Lower leg skin (tissue), 4 donors: Measurements from ENCODE around the gene ST3GAL3. TPM values are rescaled to one million over a fixed set of nuclear protein-coding genes. Genes with fewer than 3 reads are reported as not detected.

Experiments used
- DNase-seq, 2 donors: peaks; one replicate each; pipeline ENCODE4 v3.0.0-alpha.2; 2019; ENCODE audit warnings: low spot score in 2 of 2
- H3K4me3 ChIP-seq: fragments of 200-600 bp; sonication (generic); 2 replicates; pipeline ENCODE4 v1.5.1; 2017; ENCODE audit warnings: mild to moderate bottlenecking, low read depth; ENCODE audit not compliant: poor library complexity, severe bottlenecking
- CTCF ChIP-seq, 3 donors: fragments of 450-650 bp; IDR thresholded peaks; one replicate each; pipeline ENCODE4 v1.5.1; 2016; ENCODE audit warnings: antibody characterized with exemption in 3 of 3, mild to moderate bottlenecking in 3 of 3, moderate library complexity in 2 of 3
- POLR2A ChIP-seq, 2 donors: fragments of 450-650 bp; IDR thresholded peaks; one replicate each; pipeline ENCODE4 v1.6.1; 2016 to 2017; ENCODE audit warnings: antibody characterized with exemption in 2 of 2, mild to moderate bottlenecking in 1 of 2, moderate library complexity in 1 of 2
- WGBS, 2 donors: methylation state at CpG; one replicate each; pipeline ENCODE4 v1.1.5; 2018; 5-methylcytosine and 5-hydroxymethylcytosine counted together
- intact Hi-C: fragments of 100-400 bp; cut with DNase I; formaldehyde crosslinking; loops from one replicate; pipeline ENCODE4 v1.15.0; 2023; ENCODE audit warnings: low total_unique reads
- total RNA-seq, 4 donors: library from RNA; depleted of rRNA; stranded (reverse); fragments of >200 nt; gene quantifications; one replicate each; pipeline ENCODE4 v1.1.0, GENCODE V29; 2016

The ST3GAL3 gene
- total RNA-seq, 4 donors from 2014 or later, result 6.9 to 10.5 (median 8.0) TPM

GRCh38 chr1:43668956-43669355, 38.4 kb upstream of the ST3GAL3 start:
- no peak for DNase-seq
- no peak for TF ChIP-seq CTCF (IDR thresholded peaks at IDR 0.05)
- TF ChIP-seq POLR2A (IDR thresholded peaks at IDR 0.05), result no peak
- WGBS, 2 donors, result 85 to 87% methylated on average over 7 of the region's 7 CpGs
- no peak overlapping the region for H3K4me3 ChIP-seq
- intact Hi-C loops, result no loop called here

DNA sequence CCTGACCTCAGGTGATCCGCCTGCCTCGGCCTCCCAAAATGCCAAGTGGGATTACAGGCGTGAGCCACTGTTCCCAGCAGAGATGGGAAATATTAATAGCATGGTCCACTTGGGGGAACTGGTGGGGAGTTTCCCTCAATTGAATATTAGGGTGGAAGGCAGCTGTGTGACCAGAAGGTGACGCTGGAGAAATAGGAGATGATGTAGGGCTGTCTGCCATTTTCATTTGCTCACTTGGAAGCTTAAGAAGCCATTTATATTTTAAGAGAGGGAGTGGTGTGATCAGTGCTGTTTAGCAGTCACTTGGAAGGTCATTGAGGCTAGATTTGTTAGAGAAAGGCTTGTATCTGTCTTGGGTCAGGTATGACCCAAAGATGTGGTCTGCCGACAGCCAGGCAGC, 37.5 kb upstream of the ST3GAL3 start:
- WGBS, 2 donors, result 92 to 98% methylated on average over 5 of the region's 5 CpGs
- intact Hi-C loops, result no loop called here
- TF ChIP-seq POLR2A (IDR thresholded peaks at IDR 0.05), result no peak
- TF ChIP-seq CTCF (IDR thresholded peaks at IDR 0.05), result no peak
- no peak overlapping the region for H3K4me3 ChIP-seq
- no peak for DNase-seq

DNA sequence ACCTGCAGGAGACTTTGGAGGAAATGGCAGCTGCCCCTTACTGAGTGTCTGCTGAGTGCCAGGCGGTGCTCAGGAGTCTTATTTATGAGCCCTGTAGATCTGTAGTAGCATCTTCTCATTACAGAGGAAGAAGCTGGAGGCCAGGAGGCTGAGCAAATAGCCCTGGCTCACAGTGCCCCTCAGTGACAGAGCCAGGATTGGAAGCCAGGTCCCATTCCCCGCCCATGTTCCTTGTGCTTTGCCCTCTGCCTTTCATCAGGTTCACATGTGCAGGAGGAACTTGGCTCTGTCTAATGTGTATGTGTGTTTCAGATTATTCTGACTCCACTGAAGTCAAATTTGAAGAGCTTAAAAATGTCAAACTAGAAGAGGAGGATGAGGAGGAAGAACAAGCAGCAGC, 36.1 kb upstream of the ST3GAL3 start:
- 75 to 80% methylated on average over 2 of the region's 2 CpGs for WGBS, 2 donors
- intact Hi-C loops, result no loop called here
- no peak overlapping the region for H3K4me3 ChIP-seq
- TF ChIP-seq POLR2A (IDR thresholded peaks at IDR 0.05), result no peak
- no peak for TF ChIP-seq CTCF (IDR thresholded peaks at IDR 0.05)
- no peak for DNase-seq

GRCh38 chr1:43671626-43672330, 35.6 kb upstream of the ST3GAL3 start:
- no peak overlapping the region for H3K4me3 ChIP-seq
- TF ChIP-seq POLR2A (IDR thresholded peaks at IDR 0.05), result no peak
- TF ChIP-seq CTCF (IDR thresholded peaks at IDR 0.05), result no peak
- intact Hi-C loops, result no loop called here
- DNase-seq, result no peak
- WGBS, 2 donors, result 79 to 81% methylated on average over 10 of the region's 10 CpGs

GRCh38 chr1:43673261-43673660, 34.1 kb upstream of the ST3GAL3 start:
- 90 to 93% methylated on average over 7 of the region's 7 CpGs for WGBS, 2 donors
- no peak overlapping the region for H3K4me3 ChIP-seq
- DNase-seq, result no peak
- intact Hi-C loops, result no loop called here
- TF ChIP-seq CTCF (IDR thresholded peaks at IDR 0.05) (no peak), POLR2A (IDR thresholded peaks at IDR 0.05) (no peak)

DNA sequence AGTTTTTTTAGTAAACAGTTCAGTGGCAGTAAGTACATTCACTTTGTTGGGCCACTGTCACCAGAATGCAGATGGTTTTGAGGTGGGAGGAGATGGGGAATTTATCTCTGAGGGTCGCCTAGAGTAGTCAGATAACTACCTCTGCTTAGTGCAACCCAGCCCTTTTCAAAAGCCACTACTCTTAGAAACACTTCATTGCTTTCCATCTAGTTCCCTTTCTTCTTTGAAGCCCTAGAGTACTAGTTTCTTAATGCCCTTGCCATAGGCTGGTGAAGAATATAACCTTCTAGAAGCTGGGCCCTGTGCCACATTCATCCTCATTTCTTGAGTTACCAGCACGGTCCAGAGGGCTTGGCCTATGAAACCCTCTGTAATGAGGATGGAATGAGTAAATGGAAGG, 28.4 kb upstream of the ST3GAL3 start:
- no peak overlapping the region for H3K4me3 ChIP-seq
- intact Hi-C loops, result no loop called here
- 86% methylated on average over 2 of the region's 2 CpGs for WGBS, 2 donors
- DNase-seq, result no peak
- no peak for TF ChIP-seq CTCF (IDR thresholded peaks at IDR 0.05)
- TF ChIP-seq POLR2A (IDR thresholded peaks at IDR 0.05), result no peak
